Measurements from ENCODE around the gene BSN.

DNA sequence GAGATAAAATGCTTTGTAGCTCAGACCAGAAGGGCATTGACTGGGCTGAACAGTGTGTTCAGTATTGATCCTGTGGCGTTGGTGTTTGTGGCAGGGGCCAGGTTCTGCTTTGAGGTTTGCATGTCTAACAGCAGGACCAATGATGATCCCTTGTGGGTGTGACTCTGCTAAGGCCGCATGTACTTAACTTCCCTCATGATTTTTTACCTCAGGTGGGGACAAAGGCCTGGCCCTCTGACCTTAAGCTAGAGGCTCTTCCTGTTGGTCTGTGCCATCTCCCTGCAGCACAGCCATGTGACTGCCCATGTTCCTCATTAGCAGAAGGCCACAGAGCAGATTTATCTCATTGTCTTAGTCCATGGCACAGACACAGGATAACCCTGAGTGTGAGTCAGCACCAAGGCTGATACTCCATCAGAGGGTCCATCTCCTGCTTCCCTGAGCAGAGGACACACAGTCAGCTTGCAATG lies 34.3 kb upstream of the BSN start:
- TF ChIP-seq CTCF (conservative IDR thresholded peaks at IDR 0.05; ENCODE audit: low read depth, low read length) (no peak), RCOR1 (IDR thresholded peaks at IDR 0.05; ENCODE audit: insufficient replicate concordance, low read length) (no peak), USF2 (IDR thresholded peaks at IDR 0.05; ENCODE audit: low read depth, low read length) (no peak), RFX5 (IDR thresholded peaks at IDR 0.05; ENCODE audit: low read depth, low read length) (no peak), POLR2A (IDR thresholded peaks at IDR 0.05; ENCODE audit: low read depth, low read length) (no peak), RAD21 (IDR thresholded peaks at IDR 0.05; ENCODE audit: low read length) (no peak), BHLHE40 (IDR thresholded peaks at IDR 0.05; ENCODE audit: low read depth, low read length) (no peak), CEBPB (IDR thresholded peaks at IDR 0.05; ENCODE audit: low read depth, low read length) (no peak), SMC3 (IDR thresholded peaks at IDR 0.05; ENCODE audit: low read depth, low read length) (no peak), MAZ (IDR thresholded peaks at IDR 0.05; ENCODE audit: borderline replicate concordance, low read depth, low read length) (no peak)

All from IMR-90 (cell line).